GM18870 (cell line): ENCODE measurements around the gene ARID3C.

Experiments
- ATAC-seq: cut with Tn5 transposase; IDR thresholded peaks from one replicate; pipeline ENCODE4 v1.9.1; 2021; ENCODE audit warnings: moderate library complexity; ENCODE audit not compliant: unreplicated experiment

Gene ARID3C, protein sequence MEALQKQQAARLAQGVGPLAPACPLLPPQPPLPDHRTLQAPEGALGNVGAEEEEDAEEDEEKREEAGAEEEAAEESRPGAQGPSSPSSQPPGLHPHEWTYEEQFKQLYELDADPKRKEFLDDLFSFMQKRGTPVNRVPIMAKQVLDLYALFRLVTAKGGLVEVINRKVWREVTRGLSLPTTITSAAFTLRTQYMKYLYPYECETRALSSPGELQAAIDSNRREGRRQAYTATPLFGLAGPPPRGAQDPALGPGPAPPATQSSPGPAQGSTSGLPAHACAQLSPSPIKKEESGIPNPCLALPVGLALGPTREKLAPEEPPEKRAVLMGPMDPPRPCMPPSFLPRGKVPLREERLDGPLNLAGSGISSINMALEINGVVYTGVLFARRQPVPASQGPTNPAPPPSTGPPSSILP

DNA sequence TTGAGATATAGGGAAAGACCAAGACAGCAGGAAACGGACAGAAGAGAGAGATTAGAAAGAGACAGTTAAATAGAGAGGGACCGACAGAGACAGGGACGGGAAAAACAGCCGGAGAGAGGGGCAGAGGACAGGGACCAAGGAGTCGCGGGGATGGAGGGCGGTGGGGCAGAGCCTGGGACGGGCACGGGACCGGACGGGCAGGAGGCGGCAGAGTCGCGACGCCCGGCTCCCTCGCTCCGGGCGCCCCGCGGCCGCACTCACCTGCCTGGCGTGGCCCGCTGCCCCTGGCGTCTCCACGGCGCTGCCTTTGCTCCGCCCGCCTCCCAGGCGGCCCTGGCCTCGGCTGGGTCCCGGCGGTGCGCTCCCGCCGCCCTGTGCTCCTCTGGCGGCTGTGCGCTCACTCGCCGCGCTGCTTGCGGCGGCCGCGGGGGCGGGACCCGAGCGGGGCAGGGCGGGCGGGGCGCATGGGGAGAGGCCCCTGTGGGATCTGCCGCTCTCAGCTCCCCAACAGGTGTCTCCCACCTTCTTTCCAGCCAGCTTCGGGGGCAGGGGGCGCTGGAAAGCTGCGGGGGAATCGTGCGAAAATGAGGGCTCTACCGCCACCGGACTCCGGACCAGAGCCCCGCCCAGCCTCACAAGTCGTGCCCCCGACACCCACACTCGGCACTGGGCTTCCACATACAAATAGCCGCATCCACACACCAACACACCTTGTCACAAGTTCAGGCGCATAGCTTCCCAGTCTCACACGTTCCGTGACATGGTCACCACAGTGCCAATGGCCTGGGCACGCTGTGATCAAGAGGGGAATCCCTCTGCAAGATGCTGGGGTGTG lies at the start of gene ARID3C:
TSS of gene ARID3C (minus strand) at position 411 of the 835 bp plus-strand sequence. CDS start 1,052 bp downstream, outside the sequence.
- no peak for ATAC-seq

DNA sequence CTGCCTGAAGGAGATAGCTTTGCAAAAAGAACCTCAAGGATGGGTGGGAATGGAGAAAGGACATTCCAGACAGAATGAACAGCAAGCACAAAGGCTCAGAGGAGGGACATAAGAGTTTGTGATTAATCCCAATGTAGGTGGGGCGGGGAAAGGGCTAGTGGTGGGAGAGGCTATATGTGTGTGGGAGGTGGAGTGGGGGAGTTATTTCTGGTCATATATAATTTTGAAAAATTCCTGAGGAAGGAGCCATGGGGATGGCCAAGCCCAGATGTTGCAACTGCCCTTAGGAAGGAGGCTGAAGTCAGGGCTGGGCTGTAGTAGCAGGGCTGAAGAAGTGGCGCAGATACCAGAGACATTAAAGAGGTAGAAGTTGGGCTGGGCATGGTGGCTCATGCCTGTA lies 47.0 kb upstream of the ARID3C start:
- no peak for ATAC-seq

DNA sequence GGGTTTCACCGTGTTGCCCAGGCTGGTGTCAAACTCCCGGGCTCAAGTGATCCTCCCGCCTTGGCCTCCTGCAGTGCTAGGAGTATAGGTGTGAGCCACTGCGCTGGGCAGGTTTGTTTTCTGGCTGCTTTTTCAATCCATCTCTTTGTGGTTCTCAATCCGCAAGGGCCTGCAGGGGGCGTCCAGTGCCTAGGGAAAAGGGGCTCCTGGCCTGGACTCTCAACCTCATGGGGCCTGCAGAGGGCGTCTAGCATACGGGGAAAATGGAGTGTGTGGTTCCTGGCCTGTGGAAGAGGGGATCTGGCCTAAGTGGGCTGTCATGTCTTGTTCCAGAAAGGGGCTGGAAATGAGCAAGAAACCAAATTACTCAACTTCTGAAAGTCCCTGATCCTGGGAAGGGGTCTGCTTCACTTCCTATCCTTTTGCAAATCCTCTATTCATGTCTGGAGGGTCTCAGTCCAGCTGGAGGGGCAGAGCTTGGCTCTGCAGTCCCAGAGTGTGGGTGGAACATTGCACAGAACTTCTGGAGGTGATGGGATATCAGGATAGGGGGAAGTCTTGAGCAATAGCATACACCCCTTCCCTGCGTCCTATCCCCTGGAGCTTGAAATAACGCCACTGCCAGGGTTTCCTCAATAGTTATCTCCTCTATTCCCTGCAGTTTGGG lies 46.3 kb upstream of the ARID3C start:
- ATAC-seq, result no peak

DNA sequence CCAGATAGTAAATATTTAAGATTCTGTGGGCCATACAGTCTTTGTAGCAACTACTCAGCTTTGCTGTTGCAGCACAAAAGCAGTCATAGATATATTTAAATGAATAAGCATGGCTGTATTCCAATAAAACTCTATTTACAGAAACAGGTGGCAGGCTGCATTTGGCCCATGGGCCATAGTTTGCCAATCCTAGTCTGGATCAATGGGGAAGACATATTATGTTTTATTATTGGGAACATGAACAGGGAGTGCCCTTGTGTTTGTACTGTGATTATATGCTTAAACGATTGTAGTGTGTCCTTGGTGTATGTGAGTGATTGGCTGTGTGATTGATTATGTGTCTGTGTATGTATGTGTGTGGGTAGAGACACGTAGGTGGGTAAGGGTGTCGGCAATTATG lies 45.6 kb upstream of the ARID3C start:
- no peak for ATAC-seq

DNA sequence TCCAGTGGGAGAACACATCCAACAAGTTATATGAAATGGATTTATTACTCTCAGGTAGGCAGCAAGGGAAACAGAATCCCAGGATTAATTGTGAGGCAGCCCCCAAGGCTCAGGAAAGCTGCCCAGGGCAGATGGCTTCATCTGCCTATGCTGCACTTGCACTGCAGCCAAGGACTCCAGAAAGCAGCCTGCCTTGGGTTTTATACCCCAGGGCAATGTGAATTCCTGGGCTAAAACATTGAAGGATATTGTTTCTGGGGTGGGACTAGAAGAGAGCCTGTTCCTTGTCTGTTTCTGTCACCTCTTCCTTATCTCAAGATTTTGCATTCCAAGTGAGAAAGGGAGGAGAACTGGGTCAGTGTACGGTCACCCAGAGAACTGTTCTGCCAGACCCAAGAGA lies 42.4 kb upstream of the ARID3C start:
- ATAC-seq, result no peak

DNA sequence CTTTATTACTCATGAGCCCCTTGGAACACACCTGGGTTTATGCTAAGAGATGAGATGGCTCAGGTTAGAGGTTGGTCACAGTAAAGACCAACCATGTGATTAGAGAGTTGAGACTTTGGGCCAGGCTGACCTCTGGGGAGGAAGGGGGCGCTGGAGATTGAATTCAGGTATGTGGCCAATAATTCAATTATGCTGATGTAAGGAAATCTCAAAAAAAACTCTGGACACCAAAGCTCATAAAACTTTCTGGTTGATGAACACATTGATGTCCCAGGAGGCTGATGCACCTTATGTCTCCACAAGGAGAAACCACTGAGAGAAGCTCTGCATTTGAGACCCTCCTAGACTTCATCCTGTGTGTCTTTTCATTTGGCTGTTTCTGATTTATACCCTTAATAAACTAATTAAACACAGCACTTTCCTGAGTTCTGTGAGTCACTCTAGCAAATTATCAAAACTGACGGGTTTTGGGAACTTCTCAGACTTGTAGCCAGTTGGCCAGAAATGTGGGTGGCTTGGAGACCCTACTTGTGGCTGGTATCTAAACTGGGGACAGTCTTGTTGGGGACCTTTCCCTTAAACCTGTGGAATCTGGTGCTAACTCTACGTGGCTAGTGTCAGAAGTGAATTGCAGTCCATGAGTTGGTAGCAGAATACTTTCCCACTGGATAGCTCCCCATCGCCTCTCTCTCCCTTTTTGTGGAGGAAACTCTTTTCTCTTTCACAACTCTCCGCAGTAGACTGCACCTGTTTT lies 41.1 kb upstream of the ARID3C start:
- ATAC-seq, result no peak

DNA sequence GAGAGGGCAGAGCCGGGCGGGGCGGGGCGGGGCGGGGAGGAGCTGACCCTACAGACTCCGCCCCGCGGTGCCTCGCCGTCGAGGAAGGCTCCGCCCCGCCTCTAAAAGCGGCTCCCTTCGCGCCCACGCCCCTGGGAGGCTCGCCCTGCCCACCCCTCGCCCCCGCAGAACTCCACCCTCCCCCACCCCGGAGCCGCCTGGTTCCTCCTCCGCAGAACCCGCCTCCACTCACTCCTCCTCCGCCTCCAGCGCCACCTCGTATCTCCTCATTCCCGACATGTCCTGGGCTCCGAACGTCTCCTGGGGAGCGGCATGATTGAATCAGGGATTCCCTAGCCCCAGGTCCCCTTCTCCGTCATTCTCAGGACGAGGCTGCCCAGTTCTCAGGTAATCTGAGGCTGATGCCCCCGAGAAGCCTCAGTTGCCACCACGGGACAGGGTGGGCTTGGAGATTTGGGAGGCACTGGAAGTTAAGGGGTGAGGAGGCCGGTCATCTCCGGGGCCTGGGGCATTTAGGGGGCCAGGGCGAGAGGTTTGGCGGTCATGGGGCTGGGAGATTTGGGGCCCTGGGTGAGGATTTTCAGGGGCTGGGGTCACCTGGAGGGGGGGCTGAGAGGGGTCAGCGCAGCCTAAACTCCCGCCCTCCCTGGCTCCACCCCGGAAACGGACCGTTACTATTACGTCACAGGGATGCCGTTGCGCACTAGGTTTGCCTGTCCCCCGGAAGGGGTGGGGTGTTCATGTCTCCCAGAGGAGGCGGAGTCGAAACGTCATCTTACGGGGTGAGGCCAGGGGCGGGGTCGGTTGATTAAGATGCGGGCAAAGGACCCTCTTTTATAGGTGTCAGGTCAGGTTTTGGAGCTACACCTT lies 36.8 kb upstream of the ARID3C start:
- no peak for ATAC-seq

DNA sequence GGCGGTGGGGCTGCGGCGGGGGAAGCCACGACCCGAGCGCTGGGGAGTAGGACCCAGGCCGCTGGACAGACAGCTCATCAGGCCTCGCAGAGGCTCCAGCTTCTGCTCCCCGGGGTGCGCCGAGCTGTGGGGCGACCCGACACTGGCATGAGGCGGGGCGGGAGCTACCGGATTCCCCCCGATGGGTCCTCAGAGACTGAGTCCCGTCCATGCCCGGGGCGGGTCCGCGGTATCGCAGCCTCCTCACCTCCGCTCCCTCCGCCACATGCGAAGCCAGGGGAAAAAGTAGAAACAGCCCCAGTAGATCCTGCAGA lies 36.2 kb upstream of the ARID3C start:
- no peak for ATAC-seq

DNA sequence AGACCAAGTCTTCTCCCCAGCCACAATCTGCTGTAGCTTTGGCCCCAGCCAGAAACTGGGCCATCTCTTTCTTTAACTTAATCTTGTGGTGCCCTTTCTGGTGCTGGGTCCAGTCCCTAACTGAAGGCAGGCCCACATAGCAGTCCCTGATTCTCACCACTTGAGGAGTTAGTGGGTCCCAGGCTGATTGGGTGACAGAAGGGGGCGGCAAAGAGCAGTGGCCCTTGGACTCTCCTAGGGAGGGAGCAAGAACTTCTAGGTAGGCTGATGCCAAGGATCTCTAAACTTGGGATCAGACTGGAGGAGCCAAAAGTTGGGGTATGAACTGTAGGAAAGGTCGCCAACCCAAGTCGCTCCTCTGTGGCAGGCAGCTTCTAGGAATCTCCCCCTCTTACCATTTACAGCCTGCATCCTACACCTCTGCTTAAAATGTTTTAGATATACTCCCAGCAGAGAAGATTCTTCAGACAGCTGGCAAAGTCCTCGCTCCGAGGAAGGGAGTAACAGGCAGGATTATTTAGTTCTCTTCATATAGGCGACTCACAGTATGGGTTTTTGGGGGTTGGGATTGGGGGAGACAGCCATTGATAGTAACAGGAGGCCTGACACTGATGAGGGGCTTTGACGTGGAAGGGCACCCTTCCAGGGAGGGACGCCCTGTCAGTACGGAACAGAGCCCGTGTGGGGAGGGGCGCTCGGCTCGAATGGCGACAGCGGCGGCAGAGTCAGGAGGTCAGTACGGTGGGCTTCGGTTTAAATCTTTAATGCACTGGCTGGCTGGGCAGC lies 35.6 kb upstream of the ARID3C start:
- no peak for ATAC-seq

DNA sequence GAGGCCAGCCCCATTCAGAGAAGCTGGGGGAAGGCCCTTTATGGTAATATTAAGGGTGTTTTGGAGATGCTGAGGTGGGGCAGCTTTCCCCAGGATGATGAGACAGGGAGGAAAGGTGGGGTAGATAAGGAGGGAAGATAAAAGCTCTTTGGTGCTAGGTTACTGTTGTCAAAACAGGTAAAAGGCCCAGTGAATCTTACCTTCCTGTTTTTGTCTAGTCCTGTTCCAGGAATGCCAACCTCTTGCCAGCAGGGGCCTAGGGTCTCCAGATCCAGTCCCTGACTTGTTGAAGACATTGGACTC lies 34.4 kb upstream of the ARID3C start:
- ATAC-seq, result no peak

DNA sequence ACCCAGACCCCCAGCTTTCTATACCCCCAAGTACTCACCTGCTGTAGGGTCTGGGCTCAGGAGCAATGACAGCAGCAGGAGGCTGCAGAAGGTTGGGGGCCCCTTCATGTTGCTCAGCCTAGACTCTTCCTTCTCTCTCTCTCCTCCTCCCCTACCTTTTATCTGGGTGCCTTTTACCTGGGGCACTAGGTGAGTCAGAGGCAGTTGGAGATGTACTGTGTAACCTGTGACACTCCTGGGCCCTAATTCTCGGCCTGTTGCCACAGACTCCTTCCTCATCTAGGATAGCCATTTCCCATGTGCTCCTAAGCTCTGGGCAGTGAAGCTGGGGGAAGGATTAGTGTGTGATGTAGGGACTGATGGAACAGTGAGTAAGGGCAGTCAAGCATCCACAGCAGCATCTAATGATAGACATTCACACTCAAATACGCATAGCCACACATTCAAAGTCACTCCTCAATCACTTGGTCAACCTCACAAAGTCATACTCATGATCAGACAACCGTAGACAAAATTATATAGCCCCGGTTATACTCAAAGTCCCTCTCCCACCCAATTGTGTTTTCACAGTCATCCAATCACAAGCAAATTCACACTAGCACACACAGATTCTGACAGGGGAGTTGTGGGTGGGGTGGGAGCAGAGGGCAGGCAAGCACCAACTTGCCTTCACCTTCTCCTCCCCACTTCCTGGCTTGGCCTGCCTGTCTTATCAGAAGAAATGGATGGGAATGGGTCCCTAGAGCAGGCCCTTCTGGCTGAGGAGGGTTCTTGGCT lies 33.8 kb upstream of the ARID3C start, which contains the start of gene CCL27:
TSS of gene CCL27 (minus strand) at position 132 of the 777 bp plus-strand sequence. CDS start at position 108, 24 bp downstream.
- no peak for ATAC-seq

DNA sequence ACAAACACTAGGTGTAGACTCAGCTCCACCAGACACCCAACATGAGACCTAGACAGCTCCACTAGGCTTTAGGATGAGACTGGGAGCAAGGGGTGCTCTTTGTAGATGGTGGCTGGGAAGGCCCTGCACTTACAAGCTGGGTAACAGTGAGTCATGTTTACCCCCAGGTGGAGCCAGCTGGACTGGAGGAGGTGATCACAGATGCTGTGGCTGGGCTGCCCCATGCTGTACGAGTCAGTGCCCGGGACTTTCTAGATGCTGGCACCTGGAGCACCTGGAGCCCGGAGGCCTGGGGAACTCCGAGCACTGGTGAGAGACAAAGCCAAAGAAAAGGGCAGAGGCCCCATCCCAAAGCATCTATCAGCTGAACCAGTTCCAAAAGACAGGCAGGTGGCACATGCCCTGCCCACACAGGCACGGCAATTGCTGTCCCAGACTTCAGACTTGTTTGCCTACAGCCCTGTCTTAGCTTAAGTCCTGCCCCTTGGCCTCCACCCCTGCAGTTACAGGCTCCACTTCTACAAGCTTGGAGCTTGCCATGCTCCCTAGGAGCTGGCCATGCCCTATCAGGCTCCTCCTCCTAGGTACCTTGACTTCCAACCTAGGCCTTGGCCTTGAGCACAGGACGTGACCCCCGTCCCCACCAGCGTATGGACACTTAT lies 30.9 kb upstream of the ARID3C start:
- ATAC-seq, result no peak

DNA sequence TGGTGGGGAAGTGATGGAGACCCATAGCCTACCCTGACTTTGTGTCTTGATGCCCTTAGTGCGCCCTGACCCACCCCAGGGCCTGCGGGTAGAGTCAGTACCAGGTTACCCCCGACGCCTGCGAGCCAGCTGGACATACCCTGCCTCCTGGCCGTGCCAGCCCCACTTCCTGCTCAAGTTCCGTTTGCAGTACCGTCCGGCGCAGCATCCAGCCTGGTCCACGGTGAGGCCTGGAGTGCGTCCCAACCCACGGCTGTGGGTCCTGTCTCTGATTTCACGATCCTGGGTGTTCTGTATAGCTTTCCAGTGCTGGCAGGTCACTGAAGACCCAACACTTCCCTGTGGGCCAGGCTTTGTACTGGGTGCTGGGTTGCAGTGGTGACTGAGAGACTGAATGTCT lies 29.6 kb upstream of the ARID3C start:
- no peak for ATAC-seq

DNA sequence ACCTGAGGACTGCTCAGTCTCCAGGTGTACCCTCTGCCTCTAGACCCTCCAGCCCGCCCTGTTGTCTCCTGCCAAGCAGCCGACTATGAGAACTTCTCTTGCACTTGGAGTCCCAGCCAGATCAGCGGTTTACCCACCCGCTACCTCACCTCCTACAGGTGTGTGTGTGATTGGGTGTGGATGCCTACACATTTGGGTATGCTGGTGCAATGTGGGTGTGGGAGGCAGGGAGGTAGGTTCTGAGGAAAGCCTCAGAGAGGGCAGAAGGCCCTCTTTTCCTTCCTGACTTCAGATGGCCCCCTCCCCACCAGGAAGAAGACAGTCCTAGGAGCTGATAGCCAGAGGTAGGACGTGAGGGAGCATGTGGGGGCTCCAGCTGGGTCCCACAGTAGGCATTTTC lies 28.1 kb upstream of the ARID3C start:
- ATAC-seq, result no peak

DNA sequence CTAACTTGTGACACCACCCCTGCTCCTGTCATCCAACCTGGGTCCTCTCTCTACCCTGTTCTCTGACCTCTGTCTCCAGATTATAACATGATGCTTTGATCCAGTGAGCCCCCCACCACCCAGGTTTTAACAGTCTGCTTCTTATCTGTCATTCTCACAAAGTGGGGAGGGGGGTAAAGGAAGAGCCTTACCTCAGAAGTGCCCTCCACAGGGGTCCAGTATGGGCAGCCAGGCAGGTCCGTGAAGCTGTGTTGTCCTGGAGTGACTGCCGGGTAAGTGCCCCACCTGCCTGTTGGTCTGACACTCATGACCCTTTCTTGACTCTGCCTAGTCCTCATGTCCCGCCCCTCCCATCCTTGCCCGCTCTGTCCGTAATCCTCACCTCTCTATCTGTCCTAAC lies 26.5 kb upstream of the ARID3C start:
- ATAC-seq, result no peak

DNA sequence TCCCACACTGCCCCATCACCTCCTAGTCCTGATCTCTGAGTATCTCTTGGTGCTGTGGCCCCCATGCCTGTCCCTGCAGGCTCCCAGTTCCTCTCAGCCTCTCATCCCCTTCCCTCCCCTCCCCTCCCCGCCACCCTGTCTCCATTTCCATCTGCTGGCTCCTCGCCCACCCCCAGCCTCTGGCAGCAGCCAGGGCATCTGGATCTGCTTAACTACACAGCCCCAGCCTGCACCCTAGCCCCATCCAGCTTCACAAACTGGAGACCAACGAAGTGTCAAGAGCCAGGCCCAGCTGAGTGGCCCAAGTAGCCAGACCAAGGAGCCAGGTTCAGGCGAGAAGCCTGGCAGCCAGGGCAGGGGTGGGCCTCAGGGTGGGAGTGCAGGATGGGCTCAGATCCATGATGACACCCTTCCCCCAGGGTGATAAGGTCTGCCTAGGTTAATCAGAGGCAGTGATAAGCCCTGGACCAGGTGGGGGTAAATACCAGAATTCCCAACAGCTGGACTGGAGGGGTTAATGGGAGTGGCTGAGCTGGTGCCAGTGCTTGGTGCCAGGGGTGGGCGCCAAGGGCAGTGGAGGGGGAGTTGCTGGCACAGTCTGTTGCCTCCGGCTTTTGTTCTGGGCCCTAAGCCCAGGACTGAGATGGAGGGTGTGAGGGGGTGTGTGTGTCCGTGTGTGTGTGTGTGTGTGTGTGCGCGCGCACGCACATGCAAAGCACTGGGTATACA lies 25.6 kb upstream of the ARID3C start:
- no peak for ATAC-seq
